Measurements from ENCODE around the gene KPNB1. TPM values are rescaled to one million over a fixed set of nuclear protein-coding genes. Genes with fewer than 3 reads are reported as not detected.
A peak's percentile ranks its signal among the peaks of the same experiment; 100 is the strongest.

Gene KPNB1
- total RNA-seq, 1 donor from 2014 or later = 166 TPM

- DNase-seq (ENCODE audit: missing footprints) = no peak
- no peak for ATAC-seq
- intact Hi-C loops (cut with DNase I) = loop anchor here (10.0 kb wide), 1 partner anchor 202 kb away; the partner anchor contains the start of gene SP2
These were observed 43.4 kb downstream of the KPNB1 start for GRCh38 chr17:47692895-47693730.

- ATAC-seq (peak; percentile 41), DNase-seq (ENCODE audit: missing footprints) (peak; percentile 81)
- intact Hi-C loops (cut with DNase I) = loop anchor here (10.0 kb wide), 1 partner anchor 201 kb away; the partner anchor contains the start of gene SP2
These were observed 44.2 kb downstream of the KPNB1 start, which contains the start of gene TBKBP1 for GRCh38 chr17:47693731-47694580. Gene TBKBP1, plus strand, starts transcription at chr17:47694161. Its CDS starts 1,952 bp downstream, at chr17:47696113.

GRCh38 chr17:47694581-47695428 is 45.1 kb downstream of the KPNB1 start:
- DNase-seq (ENCODE audit: missing footprints) (peak; percentile 91), ATAC-seq (peak; percentile 78)
- intact Hi-C loops (cut with DNase I) = loop anchor here (10.0 kb wide), 1 partner anchor 200 kb away; the partner anchor contains the start of gene SP2

- ATAC-seq = peak; percentile 56
- intact Hi-C loops (cut with DNase I) = loop anchor here (10.0 kb wide), 1 partner anchor 199 kb away; the partner anchor contains the start of gene SP2
These were observed 46.0 kb downstream of the KPNB1 start for GRCh38 chr17:47695429-47696376.

GRCh38 chr17:47696717-47697642 is 47.3 kb downstream of the KPNB1 start:
- no peak for DNase-seq (ENCODE audit: missing footprints)
- intact Hi-C loops (cut with DNase I) = loop anchor here (10.0 kb wide), 1 partner anchor 198 kb away; the partner anchor contains the start of gene SP2
- no peak for ATAC-seq

More at GRCh38 chr17:47695429-47696376, 46.0 kb downstream of the KPNB1 start:
- peak; percentile 87 for DNase-seq (ENCODE audit: missing footprints)

- no peak for ATAC-seq
- intact Hi-C loops (cut with DNase I) = loop anchor here (10.0 kb wide), 1 partner anchor 197 kb away; the partner anchor contains the start of gene SP2
- no peak for DNase-seq (ENCODE audit: missing footprints)
These were observed 48.4 kb downstream of the KPNB1 start for GRCh38 chr17:47697906-47698711.

- intact Hi-C loops (cut with DNase I) = loop anchor here (10.0 kb wide), 1 partner anchor 196 kb away; the partner anchor contains the start of gene SP2
- DNase-seq (ENCODE audit: missing footprints) (peak; percentile 83), ATAC-seq (no peak)
These were observed 49.2 kb downstream of the KPNB1 start for GRCh38 chr17:47698749-47699535.

GRCh38 chr17:47699536-47699840 is 49.8 kb downstream of the KPNB1 start:
- DNase-seq (ENCODE audit: missing footprints) (no peak), ATAC-seq (no peak)
- intact Hi-C loops (cut with DNase I) = loop anchor here (10.0 kb wide), 1 partner anchor 195 kb away; the partner anchor contains the start of gene SP2

GRCh38 chr17:47700471-47701449 is 51.0 kb downstream of the KPNB1 start:
- no peak for ATAC-seq
- intact Hi-C loops (cut with DNase I) = no loop called here
- DNase-seq (ENCODE audit: missing footprints) = no peak

- DNase-seq (ENCODE audit: missing footprints) (no peak), ATAC-seq (no peak)
- intact Hi-C loops (cut with DNase I) = no loop called here
These were observed 51.9 kb downstream of the KPNB1 start for GRCh38 chr17:47701608-47702007.

GRCh38 chr17:47702391-47702995 is 52.8 kb downstream of the KPNB1 start:
- DNase-seq (ENCODE audit: missing footprints) = no peak
- intact Hi-C loops (cut with DNase I) = no loop called here
- no peak for ATAC-seq

- DNase-seq (ENCODE audit: missing footprints) (peak; percentile 77), ATAC-seq (no peak)
- intact Hi-C loops (cut with DNase I) = no loop called here
These were observed 53.5 kb downstream of the KPNB1 start for GRCh38 chr17:47703191-47703591.

GRCh38 chr17:47703671-47704070 is 54.0 kb downstream of the KPNB1 start:
- DNase-seq (ENCODE audit: missing footprints) = no peak
- intact Hi-C loops (cut with DNase I) = no loop called here
- no peak for ATAC-seq
